NCI-H1048 (cell line): ENCODE measurements around the gene KLK8.

Experiments used
- DNase-seq: peaks from one replicate; lab custom pipeline; 2025; lab: John Stamatoyannopoulos, UW

KLK8 gene

GRCh38 chr19:50949861-50950260 lies 51.5 kb downstream of the KLK8 start:
- DNase-seq: no peak

GRCh38 chr19:50947123-50947522 lies 54.3 kb downstream of the KLK8 start:
- DNase-seq: no peak
